Occipital lobe (tissue), 2 donors: ENCODE results near the gene HEATR1. TPM values are rescaled to one million over a fixed set of nuclear protein-coding genes. Genes with fewer than 3 reads are reported as not detected.
A peak's percentile ranks its signal among the peaks of the same experiment; 100 is the strongest.

Experiments used
- DNase-seq: peaks from one replicate; lab custom pipeline; 2025; lab: John Stamatoyannopoulos, UW
- total RNA-seq: library from RNA; depleted of rRNA; stranded (reverse); fragments of >200 nt; gene quantifications from one replicate; pipeline ENCODE4 v1.2.3, GENCODE V29; 2014

The HEATR1 gene
- total RNA-seq, 1 donor from 2014 or later, result 77.2 TPM

- DNase-seq, result no peak
Measured at GRCh38 chr1:236543065-236543669, 61.1 kb downstream of the HEATR1 start.

GRCh38 chr1:236541710-236542109, 62.6 kb downstream of the HEATR1 start:
- no peak for DNase-seq

- DNase-seq, result no peak
Measured at GRCh38 chr1:236540813-236541465, 63.4 kb downstream of the HEATR1 start.

GRCh38 chr1:236536540-236536939, 67.8 kb downstream of the HEATR1 start:
- no peak for DNase-seq

GRCh38 chr1:236535662-236536161, 68.6 kb downstream of the HEATR1 start:
- no peak for DNase-seq

GRCh38 chr1:236535190-236535589, 69.1 kb downstream of the HEATR1 start:
- no peak for DNase-seq

GRCh38 chr1:236534151-236534651, 70.1 kb downstream of the HEATR1 start:
- no peak for DNase-seq

GRCh38 chr1:236532850-236533249, 71.5 kb downstream of the HEATR1 start:
- no peak for DNase-seq

- no peak for DNase-seq
Measured at GRCh38 chr1:236530959-236531358, 73.4 kb downstream of the HEATR1 start.

- DNase-seq, result no peak
Measured at GRCh38 chr1:236530286-236530685, 74.0 kb downstream of the HEATR1 start.

GRCh38 chr1:236526079-236526478, 78.2 kb downstream of the HEATR1 start:
- no peak for DNase-seq

GRCh38 chr1:236524895-236525184, 79.5 kb downstream of the HEATR1 start:
- DNase-seq, result no peak

- DNase-seq, result peak; percentile 29
Measured at GRCh38 chr1:236524142-236524894, 80.0 kb downstream of the HEATR1 start.

- peak; percentile 84 for DNase-seq
Measured at GRCh38 chr1:236523704-236524141, 80.6 kb downstream of the HEATR1 start, which contains the start of gene LGALS8. LGALS8 (plus strand) TSS chr1:236523982; CDS start chr1:236526071, 2,089 bp downstream.

- DNase-seq, result peak; percentile 32
Measured at GRCh38 chr1:236522937-236523703, 81.2 kb downstream of the HEATR1 start.

- no peak for DNase-seq
Measured at GRCh38 chr1:236520445-236521005, 83.8 kb downstream of the HEATR1 start.

- no peak for DNase-seq
Measured at GRCh38 chr1:236518322-236518721, 86.0 kb downstream of the HEATR1 start.

- no peak for DNase-seq
Measured at GRCh38 chr1:236516929-236517704, 87.2 kb downstream of the HEATR1 start.

- DNase-seq, result no peak
Measured at GRCh38 chr1:236515443-236515958, 88.8 kb downstream of the HEATR1 start.
